Measurements from ENCODE around the gene C1orf159.
"Not testable (repeated sequence)": the region's sequence is repeated elsewhere in the genome, so short reads cannot be mapped to it uniquely, and the experiment has no call there.

The C1orf159 gene

DNA sequence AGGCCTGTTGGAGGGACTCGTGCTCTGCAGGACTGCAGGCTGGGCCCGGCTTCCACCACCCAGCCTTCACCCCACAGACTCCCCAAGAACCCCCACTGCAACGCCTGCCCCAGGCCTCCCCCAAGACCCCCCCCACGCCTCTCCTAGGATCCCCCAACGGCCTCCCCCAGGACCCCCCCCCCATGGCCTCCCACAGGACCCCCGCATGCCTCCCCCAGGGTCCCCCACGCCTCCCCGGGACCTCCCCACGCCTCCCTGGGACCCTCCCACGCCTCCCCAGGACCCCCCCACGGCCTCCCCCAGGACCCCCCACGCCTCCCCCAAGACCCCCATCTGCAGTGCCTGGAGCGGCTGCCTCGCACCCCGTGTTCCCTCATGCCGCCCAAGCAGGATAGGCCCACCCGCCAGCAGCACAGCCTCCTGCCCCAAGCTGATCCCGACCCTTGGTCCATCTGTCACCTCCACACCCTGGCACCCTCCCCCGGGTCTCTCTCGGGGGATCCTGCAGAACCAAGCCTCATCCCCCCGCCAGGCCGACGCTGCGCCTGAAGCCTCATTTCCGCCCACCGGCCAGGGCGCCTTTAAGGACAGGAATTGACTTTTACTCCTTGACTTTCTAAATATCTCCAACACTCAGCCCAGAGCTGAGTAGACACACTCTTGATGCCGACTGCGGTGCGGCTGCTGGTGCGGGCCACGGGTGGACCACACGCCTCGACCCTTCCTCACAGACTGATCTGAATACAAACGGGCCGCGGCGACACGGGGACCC, 27.7 kb downstream of the C1orf159 start:
- in situ Hi-C loops (cut with MboI; ENCODE audit: low pct_unique_long_range_greater_than_20kb, low sequenced_read_pairs) = no loop called here
- DNase-seq = no peak

- in situ Hi-C loops (cut with MboI; ENCODE audit: low pct_unique_long_range_greater_than_20kb, low sequenced_read_pairs) = no loop called here
- DNase-seq = no peak
Measured at GRCh38 chr1:1087351-1088028, 28.4 kb downstream of the C1orf159 start.

- no peak for DNase-seq
- in situ Hi-C loops (cut with MboI; ENCODE audit: low pct_unique_long_range_greater_than_20kb, low sequenced_read_pairs) = no loop called here
Measured at GRCh38 chr1:1086911-1087341, 29.0 kb downstream of the C1orf159 start.

DNA sequence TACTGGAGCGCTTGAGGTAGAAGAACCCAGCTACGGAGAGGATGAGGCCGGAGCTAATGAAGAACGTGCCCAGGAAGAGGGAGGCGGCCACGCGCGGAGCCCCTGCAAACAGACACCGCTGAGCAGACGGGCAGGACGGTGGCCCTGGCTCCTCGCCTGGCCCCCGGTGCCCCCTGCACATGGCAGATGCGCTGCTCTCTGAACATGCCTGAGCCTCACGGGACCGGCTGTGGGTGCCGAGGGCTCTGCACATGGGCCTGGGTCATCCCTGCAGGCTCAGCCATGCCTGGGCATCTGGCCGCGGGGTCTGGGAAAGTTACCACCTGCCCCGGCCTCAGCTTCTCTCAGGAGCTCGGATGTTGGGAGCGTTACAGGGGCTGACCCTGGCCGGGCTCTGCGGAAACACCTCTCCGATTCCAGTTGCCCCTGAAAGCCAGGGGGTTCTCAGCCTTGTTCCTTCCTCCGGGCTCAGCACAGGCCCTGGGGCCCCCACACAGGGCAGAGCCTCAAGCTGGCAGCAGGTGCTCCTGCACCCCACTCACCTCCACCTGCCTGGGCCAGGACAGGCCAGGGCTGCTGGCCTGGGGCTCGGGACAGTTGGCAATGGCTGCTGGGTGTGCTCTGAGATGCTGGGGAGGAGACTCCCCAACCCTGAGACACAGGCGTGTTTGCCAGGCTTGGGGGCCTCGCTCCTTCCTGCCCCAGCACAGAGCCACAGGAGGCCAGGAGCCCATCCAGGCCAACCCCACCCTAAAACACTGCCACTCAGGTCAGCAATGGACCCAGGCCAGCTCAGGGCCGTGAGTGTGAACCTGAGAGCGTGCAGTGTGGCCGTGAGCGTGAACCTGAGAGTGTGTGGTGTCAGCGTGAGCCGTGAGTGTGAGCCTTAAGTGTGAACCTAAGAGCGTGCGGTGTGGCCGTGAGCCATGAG, 29.7 kb downstream of the C1orf159 start:
- DNase-seq = no peak
- in situ Hi-C loops (cut with MboI; ENCODE audit: low pct_unique_long_range_greater_than_20kb, low sequenced_read_pairs) = no loop called here

DNA sequence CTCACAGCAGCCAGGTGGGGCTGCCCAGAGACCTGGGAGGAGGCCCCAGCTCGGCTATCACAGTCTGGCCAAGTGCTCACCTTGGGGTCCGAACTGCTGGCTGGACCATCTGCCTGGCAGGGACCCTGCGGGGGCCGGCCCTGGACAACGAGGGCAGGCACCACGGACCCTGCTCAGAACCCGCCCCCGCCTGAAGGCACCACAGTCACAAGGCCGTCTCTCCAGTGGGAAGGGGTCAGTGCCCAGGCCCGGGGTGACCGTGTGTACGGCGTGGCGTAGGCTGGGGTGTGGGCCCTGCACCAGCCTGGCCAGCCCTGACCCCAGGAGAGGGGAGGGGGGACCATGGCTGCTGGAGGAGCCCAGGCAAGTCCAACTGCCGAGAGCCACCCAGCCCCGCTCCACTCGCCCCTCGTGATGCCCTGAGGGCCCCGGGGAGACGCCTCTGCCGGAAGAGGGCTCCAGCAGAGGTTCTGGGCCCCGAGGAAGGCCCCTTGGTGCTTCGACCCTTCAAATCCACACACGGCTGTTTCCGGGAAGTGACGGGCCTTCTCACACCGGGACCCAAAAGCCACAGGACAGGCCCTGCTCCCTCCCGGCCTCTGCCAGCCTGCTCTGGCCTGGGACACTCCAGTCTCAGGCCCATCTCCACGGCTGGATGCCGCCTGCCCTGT, 30.6 kb downstream of the C1orf159 start:
- in situ Hi-C loops (cut with MboI; ENCODE audit: low pct_unique_long_range_greater_than_20kb, low sequenced_read_pairs) = no loop called here
- DNase-seq = no peak

DNA sequence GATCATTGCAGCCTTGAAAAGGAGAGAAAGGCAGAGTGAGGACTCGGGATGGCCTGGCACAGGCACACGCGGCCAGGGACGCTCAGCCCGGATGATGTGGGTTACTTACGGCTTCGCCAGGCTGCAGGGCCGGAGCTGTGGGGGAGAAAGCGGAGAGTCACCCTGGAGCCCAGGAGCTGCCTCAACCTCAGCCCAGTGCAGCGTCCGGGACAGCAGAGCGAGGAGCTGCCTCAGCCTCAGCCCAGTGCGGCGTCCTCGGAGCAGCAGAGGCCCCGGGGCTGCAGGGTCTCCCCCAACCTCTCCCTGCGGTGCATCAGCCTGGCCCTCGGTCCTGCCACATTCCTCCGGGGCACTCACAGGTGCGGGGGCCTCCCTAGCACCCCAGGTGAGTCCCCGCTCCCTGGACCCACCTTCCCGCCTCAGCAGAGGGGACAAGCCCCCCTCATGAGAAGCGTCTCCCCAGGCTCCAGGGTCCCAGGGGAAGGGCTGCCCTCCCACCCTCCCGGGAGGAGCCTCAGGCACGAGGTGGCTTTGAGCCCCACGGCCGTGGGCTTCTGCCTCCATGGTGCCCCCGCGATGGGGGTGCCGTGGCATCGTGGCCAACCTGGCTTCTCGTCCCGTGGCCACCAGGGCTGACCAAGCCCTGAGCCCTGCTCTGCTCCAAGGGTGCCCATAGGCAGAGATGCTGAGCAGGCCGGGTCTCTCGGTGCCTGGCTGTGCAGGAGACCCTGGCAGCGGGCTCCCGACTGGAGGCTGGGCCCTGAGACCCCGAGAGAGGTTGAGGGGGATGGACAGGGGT, 31.3 kb downstream of the C1orf159 start:
- in situ Hi-C loops (cut with MboI; ENCODE audit: low pct_unique_long_range_greater_than_20kb, low sequenced_read_pairs) = no loop called here
- DNase-seq = no peak

DNA sequence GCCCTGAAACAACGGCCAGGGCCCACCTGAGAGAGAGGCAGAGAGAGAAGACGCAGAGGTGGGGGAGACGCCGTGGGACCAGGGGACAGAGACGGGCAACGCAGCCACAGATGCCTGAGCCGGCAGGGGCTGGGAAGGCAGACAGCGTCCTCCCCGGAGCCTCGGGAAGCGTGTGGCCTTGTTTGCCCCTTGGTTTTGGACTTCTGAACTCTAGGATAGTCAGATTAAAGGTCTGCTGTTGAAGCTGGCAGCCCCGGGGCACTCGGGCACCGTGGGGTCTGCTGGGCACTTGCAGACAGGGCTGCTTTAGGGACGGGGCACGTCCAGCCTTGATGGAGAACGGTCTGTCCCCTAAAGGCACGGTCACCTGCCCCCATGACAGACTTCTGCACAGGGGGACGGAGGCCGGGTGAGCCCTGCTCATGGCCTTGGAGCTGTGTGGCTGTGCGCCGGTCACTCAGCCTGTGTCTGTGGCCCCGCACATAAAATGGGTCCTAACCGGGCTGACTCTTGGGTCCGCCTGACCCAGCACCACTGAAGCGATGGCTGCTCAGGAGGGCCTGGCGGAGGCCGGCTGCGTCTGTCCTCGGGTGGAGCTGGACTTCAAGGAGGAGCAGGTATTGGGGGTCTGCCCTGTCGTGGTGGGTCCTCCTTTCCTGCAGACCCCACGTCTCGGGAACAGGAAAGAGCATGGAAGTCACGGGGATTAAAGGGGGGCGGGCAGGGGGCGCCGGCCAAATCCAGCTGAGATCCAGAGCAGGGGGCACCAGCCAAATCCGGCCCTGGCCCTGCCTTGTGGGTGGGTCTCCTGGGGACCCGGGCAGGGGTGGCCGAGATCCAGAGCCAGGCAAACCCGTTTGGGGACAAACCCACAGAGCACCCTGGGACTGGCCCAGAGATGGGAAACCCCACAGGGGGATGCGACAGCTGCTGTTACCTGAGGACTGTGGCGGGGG, 32.2 kb downstream of the C1orf159 start:
- DNase-seq = no peak
- in situ Hi-C loops (cut with MboI; ENCODE audit: low pct_unique_long_range_greater_than_20kb, low sequenced_read_pairs) = no loop called here

- in situ Hi-C loops (cut with MboI; ENCODE audit: low pct_unique_long_range_greater_than_20kb, low sequenced_read_pairs) = no loop called here
- no peak for DNase-seq
Measured at GRCh38 chr1:1082776-1083415, 33.0 kb downstream of the C1orf159 start.

- in situ Hi-C loops (cut with MboI; ENCODE audit: low pct_unique_long_range_greater_than_20kb, low sequenced_read_pairs) = no loop called here
- DNase-seq = no peak
Measured at GRCh38 chr1:1082239-1082775, 33.6 kb downstream of the C1orf159 start.

GRCh38 chr1:1081311-1082238, 34.3 kb downstream of the C1orf159 start:
- in situ Hi-C loops (cut with MboI; ENCODE audit: low pct_unique_long_range_greater_than_20kb, low sequenced_read_pairs) = no loop called here
- no peak for DNase-seq

DNA sequence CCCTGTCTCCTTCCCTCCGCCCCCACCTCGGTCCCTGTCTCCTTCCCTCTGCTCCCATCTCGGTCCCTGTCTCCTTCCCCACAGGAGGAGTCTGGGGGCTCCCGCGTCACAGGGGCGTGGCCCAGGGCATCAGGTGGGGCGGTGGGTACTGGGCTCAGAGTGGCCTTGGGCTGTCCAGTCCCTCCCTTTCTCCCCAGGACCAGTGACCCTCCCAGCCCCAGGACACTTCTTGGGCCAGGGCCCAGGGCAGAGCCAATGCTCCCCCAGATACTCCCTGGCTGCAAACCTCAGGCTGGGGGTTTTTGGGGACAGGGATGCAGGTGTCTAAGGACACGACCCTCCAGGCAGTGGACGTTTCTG, 35.0 kb downstream of the C1orf159 start:
- DNase-seq = no peak

GRCh38 chr1:1080122-1080757, 35.6 kb downstream of the C1orf159 start:
- DNase-seq = no peak

More for the DNA sequence above, 35.0 kb downstream of the C1orf159 start:
- in situ Hi-C loops (cut with MboI; ENCODE audit: low pct_unique_long_range_greater_than_20kb, low sequenced_read_pairs) = no loop called here

DNA sequence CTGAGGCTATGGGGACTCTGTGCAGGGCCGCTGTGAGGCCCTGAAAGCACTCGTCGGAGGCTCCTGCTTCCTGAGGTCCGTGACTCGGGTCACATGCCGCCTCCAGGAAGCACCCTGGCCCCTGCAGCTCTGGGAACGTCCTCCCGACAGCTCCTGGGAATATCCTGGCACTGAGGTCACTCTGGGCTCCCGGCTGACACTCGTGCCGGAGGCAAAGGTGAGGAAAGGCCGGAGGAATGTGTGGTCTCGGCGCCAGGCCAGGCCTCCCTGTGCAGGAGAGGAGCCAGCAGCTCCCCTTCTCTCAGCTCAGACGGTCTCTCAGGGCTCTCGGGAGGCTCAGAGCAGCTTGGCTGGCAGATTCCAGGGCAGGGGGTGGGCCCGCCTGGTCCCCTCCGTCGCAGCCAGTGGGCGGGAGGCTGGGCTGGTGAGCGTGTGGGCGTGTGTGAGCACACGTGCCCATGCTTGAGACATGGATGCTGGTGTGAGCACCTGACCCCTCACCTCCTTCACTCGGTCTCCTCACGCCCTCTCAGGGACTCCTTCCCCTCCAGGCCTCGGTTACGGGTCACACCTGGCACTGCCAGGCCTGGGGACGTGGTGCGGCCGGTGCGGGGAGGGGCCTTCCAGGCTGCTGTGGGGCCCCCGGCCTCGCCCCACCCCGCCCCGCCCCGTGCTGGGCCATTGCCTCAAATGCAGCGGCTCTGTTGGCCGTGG, 36.3 kb downstream of the C1orf159 start:
- in situ Hi-C loops (cut with MboI; ENCODE audit: low pct_unique_long_range_greater_than_20kb, low sequenced_read_pairs) = no loop called here
- DNase-seq = peak; percentile 34

More at GRCh38 chr1:1080122-1080757, 35.6 kb downstream of the C1orf159 start:
- in situ Hi-C loops (cut with MboI; ENCODE audit: low pct_unique_long_range_greater_than_20kb, low sequenced_read_pairs) = no loop called here

GRCh38 chr1:1077396-1077795, 38.5 kb downstream of the C1orf159 start:
- DNase-seq; in situ Hi-C loops (cut with MboI; ENCODE audit: low pct_unique_long_range_greater_than_20kb, low sequenced_read_pairs): not testable (repeated sequence)
